ENCODE measurements around the gene PARVA. TPM values are rescaled to one million over a fixed set of nuclear protein-coding genes. Genes with fewer than 3 reads are reported as not detected.

Gene PARVA
- total RNA-seq, 1 donor from 2014 or later: not detected

DNA sequence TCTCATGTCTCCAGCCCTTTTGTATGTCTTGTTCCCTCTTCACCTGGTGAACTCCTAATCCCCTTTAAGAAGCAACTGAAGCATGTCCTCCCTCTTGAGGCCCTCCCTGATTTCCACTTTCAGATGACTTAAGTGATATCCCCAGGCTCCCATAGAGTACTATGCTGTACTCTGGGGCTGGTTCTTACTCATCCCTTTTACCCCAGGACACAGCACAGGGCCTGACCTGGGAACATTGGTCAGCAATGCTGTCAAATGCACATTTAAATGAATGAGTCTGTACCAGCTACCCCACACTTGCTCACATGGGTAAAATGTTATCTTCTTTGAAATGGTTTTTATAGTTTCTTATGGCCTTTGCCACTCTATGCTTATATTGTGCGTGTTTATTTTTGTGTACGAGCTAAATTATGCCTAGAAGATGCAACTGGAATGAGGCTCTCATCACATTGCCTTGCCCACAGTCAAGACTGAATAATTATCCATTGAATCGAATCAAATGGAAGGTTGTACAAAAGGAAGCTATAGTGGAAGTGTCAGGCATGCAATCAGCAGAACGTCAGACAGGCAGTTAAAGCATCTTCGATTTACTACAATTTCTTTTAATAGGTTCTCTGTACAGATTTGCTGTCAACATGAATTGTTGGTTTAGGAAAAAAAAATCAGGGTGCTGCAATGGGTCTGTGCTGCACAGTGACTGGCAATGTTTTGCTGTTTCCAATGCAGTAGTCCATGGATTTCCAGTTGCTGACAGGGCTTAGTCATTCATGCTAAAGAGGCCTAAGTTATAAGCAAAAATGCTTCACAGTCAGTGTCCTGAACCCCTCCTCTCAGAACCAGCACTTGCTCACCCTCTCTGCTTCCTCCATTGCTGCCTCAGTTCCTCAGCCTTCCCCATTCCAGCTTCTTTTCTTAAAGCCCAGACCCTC lies 79.5 kb downstream of the PARVA start:
- intact Hi-C loops (cut with micrococcal nuclease): no loop called here

DNA sequence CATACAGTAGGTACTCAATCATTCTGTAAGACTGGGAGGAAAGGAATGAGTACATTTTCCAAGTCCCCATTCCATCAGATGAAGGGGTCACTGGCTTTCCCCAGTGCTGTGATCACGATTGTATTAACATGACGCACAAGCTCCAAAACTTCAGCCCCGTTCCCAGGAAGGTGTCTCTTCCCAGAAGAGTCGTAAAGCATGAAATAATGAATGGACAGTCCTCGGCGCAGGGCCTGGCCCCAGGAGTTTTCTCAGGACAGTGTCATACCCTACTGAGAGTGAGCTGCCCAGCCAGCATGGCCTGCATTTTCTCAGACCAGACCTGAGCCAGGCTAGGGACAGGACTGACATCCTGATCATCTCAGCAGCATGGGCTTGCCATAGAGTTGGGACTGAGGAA lies 80.7 kb downstream of the PARVA start:
- intact Hi-C loops (cut with micrococcal nuclease): no loop called here

DNA sequence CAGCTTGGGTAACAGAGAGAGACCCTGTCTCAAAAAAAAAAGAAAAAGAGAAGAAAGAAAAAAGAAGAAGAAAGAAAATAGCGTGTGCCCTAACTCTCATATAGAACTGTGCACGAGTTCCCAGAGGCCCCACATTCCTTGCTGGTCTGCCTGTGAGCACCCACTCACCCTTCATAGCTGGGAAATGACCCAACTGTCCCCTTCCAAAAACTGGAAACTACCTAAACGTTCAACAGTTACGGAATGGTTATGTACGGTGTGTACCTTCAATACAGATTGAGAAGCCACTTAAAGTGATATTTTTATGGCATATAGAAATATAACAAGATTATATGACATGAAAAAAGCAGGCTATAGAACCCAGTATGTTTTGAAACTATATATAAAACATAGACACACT lies 82.0 kb downstream of the PARVA start:
- intact Hi-C loops (cut with micrococcal nuclease): no loop called here

DNA sequence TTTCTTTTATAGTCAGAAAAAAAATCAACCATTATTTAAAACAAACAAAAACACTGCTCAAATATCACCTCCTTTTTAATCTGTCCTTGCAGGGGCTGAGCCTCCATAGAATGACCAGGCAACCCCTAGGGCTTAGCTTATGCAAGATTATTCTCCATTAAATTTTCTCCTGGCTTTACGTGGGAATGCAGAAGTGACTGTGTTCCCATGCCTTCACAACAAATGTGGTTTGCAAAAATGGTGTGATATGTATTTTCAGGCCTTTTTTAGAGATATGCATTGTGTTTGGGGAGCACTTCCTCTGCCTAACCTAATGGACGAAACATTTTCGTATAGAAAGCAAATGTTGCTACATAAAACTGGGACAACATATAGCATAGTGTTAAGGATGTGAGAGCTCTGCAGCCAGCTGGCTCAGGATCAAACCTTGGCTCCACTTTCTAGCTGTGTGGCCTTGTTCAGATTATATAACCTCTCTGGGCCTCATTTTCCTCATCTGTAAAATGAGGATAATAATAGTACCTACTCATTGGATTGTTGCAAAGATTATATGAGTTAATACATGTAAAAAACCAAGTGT lies 82.6 kb downstream of the PARVA start:
- intact Hi-C loops (cut with micrococcal nuclease): no loop called here

DNA sequence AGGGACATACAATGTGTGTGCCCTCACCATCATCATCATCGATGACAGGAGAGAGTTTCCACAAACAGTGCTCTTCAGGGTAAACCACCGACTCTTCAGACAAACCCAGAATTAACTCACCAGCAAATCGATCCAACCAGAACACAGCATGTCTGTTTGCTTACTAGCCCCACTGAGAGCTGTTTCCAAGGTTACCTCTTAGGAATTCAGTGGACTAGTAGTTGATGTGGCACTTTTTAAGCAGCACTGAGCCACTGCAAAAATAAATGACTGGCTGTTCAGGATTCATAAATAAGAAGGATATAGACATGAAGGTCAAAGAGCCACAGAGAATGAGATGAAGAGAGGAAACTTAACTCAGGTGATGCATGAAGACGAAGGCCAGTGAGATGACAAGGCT lies 83.1 kb downstream of the PARVA start:
- intact Hi-C loops (cut with micrococcal nuclease): no loop called here

DNA sequence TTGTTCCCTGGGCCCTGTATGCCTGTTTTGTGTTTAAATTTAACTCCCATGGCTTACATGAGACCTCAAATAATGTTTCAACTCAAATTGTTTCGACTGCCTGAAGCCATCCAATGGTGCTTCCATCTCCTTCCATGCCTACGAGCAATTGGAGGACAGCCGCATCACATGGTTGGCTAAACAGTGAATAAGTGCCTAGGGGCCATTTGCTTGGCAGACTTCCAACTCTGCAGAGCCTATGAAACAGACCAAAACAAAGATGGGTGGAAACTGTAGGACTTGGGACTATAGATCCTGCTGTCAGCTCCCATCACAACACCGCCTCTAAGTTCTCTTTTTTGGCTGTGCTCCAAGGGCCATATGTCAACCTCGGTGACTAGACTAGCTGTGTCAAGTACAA lies 84.1 kb downstream of the PARVA start:
- intact Hi-C loops (cut with micrococcal nuclease): no loop called here

DNA sequence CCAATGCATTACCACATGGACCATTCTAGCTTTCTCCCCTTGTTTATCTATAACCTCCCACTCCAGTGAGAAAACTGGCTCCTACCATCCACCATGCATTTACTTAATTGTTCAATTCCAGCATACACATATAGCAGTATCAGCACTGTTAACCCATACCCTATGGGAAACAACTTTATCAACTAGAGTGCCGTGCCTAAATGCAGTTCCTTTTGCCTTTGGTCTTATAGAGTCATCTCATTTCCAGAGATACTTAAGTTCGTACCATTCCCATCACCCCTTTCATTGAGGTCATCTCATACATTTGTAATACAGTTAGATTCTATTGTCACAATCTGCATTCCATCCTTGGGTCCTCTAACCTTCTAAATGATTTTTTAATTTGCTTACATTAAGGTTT lies 86.9 kb downstream of the PARVA start:
- intact Hi-C loops (cut with micrococcal nuclease): no loop called here

DNA sequence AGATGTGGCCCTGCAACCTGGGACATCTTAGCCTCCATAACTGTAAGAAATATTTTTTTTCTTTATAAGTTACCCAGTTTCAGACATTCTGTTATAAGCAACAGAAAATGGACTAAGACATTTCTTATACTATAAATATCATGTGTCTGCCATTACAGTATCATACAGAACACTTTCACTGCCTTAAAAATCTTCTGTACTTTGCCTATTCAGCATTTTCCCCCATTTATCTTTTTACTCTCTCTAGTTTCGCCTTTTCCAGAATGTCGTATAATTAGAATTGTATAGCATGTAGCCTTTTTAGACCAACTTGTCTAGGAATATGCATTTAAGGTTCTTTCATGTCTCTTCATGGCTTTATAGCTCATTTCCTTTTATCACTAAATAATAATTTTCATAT lies 88.0 kb downstream of the PARVA start:
- intact Hi-C loops (cut with micrococcal nuclease): no loop called here

DNA sequence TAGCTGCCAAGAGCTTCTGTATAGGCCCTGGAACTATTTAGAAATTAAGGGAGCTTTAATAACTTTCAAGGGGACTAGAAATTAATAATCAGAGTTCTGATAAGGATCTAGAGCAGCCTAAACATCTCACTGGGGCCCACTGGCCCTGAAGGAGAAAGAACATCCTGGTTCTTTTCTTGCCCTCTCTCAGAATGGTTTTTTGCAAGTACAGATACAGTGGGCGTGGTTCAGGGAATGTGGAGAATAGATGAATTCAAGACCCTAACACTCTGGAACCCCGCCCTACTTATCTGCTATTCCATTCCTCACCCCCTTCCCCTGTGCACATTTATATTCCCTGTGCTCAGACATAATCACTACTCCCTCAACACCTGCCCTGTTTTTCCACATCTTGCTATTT lies 90.2 kb downstream of the PARVA start:
- intact Hi-C loops (cut with micrococcal nuclease): no loop called here

DNA sequence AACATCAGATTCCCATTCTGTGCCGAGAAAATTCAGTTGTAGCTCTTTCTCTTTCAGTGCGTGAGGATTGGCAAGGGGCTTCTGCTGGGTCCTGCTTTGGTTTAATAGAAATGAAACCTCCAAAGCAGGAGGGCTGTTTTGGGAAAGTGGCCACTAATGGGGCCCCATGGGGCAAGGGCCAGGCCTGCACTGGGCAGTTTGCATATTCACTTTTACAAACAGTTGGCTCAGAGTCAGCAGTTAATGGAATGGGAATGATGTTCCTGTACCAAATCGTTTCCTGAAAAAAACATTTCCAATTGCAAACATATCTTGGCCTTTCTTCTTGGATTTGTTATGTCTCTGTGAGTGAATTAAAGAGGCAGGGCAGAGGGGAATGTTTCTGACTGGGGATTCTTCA lies 92.1 kb downstream of the PARVA start:
- intact Hi-C loops (cut with micrococcal nuclease): no loop called here

DNA sequence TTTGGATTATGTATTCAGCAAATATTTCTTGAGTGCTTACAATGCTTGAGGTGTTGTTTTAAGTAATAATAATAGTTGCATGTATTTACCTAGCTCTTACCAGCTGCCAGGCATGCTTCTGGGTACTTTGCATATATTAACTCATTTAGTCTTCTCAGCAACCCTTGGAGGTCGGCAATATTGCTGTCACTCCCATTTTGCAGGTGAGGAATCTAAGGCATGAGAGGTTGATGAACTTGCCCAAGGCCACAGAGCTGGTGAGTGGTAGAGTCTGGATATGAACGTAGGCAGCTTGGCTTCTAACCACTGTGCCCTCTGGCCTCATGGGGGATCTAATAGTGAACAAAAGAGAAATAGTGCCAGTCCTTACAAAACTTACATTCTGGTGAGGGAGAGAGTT lies 92.9 kb downstream of the PARVA start:
- intact Hi-C loops (cut with micrococcal nuclease): no loop called here

DNA sequence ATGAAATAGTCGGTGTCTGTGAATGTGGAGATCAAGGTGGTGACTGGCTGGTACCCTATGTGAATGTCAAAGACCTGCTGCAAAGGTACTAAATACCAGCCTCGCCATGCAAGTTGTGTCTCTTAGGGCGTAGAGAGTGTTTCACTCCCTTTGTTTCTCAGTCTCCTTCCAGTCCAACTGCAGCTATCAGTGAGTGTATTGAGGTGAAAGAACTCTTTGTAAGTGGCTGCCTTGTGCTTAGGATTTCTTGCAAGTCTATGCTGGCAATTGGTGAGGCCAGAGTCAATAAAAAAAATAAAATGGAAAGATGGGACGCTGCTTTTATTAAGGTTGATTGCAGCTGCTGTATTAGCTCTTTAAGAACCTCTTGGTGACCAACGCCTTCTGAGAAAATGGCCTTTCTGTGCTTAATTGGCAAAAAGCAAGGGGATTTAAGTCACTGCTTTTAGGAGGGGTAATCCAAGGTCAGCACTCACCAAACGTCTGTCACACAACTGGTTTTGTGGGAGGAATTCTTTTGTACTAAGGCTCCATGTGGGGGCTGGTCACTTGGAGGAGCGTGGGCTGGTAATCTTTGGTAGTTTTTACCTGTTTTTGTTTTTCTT lies 95.1 kb downstream of the PARVA start:
- intact Hi-C loops (cut with micrococcal nuclease): no loop called here

DNA sequence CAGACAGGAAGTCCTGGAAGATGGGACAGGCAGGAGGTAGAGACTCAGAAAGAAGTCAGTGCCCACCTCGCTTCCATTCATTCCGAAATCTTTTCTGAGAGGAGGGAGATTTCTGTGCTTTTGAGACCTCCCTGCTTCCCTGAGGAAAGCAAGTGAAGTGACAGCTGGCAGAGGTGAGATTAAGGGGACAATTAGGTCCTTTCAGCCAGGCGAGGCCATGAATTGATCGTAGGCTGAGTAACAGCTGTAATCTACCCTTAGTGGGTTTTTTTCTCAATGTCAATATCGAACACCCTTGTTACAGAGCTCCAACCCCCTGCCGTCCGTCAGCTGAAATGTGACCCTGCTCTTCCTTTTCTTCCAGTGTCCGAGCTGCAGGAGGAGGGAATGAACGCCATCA lies 96.0 kb downstream of the PARVA start:
- intact Hi-C loops (cut with micrococcal nuclease): no loop called here

DNA sequence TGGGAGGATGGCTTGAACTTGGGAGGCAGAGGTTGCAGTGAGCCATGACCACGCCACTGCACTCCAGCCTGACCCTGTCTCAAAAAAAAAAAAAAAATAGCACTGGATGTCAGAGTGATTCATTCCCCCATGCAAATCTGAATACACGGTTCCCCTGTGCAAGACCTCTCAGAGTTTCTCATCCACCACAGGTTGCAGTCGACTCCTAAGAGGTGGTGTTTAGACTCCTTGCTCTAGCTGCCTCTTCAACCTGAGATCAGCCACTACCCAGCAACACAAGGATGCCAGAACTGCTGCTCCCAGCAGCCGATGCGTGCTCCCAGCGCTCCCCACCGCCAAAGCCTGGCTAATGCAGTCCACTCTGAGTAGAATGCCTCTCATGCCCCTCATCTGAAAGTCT lies 97.5 kb downstream of the PARVA start:
- intact Hi-C loops (cut with micrococcal nuclease): no loop called here

DNA sequence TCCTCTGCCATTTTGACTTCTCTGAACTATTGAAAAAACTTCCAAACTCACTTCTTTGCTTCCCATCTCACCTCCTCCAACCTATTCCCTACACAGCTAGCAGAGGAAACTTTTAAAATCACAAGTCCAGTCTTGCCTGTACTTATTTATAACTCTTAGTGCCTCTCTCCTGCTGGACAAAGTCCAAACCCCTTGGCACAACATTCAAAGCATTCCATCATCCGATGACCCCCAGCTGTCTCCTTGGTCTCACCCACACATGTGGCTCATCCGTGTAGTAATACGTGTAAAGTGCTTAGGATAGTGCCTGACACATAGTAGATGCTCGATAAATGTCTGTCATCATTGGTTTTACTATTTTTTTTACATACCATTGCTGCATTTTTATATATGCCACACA lies 101.4 kb downstream of the PARVA start:
- intact Hi-C loops (cut with micrococcal nuclease): no loop called here

DNA sequence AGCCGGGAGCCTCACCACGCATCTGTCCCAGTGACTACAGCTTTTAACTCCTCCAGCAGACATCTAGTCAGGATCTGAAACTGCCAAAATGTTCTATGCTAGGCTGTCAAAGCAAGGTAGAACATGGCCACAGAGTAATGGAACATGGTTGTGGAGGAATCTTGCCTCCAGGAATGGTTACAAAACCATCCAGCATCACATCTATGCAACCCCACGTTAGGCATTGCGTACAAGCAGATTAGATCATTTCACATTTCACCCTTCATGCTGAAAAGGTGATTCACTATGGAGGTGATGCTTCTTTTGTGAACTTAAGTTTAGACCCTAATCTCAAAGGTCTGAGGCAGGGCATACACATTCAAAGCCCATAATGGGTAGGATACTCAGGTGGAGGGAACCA lies 103.0 kb downstream of the PARVA start:
- intact Hi-C loops (cut with micrococcal nuclease): no loop called here

DNA sequence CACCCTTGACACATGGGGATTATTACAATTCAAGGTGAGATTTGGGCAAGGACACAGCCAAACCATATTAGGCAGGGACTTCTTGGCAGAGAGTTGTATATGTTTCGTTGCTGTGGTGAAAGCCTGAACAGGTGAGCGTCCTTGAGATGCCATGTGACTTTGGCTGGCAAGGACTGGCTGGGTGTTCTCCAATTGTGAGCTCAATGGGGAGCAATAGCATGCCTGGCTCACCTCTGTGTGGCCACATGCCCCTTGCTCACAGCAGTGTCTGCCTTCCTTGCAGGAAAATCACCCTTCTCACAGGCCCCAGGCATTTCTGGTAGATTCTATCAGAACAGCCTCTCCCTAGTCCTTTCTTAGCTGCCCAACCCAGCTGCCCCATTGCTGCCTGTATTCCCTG lies 105.5 kb downstream of the PARVA start:
- intact Hi-C loops (cut with micrococcal nuclease): no loop called here

DNA sequence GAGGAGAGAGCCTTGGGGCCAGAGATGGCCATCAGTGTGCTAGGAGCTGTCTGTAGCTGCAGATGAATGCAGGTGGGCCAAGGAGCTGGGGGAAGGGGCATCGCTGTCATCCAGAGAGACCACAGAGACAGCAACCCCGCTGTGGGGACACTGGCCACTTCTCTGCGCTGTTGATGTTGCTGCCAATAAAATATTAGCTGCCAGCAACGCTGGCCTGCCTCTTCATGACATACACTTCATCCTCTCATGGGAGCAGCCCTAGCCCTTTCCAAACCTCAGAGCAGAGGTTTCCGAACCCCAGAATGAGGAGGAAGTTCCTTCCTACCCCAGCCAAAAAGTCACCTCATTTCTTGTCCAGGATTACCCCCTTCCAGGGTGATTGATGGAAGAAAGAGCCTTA lies 106.2 kb downstream of the PARVA start:
- intact Hi-C loops (cut with micrococcal nuclease): no loop called here

DNA sequence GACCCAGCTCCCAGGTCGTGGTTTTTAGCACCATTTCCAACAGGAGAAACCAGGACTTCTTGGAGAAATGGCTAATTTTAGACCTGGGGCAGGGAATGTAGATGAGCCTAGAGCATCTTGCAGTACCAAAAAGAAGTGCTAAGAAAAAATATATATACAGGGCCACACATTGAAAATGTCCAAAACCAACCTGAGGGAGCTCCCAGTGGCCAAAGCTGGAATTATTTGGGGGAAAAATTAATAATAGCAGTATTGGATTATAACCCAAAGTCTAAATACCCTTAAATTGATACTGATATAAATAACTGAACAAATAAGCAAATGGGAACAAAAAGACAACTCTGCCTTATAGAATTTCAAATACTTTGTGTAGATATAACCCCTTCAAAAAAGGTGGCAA lies 108.0 kb downstream of the PARVA start:
- intact Hi-C loops (cut with micrococcal nuclease): no loop called here

DNA sequence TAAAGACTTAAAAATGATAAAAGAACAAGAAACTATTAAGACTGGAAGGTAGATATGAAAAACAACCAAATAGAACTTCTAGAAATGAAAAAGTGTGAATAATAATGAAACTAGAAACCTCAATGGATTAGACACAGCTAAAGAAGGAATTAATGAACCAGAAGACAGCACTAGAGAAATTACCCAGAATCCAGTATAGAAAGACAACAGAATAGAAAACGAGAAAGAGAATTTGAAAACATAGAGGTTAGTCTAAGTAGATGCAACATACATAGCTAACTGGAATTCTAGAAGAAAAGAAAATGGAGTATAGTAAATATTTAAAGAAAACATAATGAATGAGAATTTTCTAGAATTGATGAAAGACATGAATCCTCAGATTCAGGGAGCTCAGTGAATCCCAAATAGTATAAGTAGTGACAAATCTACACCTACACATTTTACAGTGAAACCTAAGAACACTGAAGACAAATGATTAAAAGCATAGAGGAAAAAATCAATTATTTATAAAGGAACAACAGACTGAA lies 111.9 kb downstream of the PARVA start:
- intact Hi-C loops (cut with micrococcal nuclease): no loop called here

DNA sequence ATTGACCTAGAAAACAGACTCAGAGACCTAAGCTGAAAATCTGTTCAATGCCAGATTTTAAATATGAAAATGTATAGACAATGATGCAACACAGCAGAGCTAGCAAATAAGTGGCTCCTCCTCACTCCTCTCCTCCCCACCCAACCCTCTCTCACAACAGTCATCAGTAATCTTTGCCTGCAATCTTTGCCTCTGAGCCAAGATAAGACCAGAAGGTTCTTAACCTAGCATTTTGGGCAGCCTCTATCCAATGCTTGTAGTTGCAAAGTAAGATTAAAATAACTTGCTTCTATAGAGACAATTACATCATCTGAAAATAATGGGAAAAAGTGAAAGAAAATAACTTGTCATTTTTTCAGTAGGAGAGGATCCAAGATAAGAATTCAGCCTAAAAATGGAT lies 117.3 kb downstream of the PARVA start:
- intact Hi-C loops (cut with micrococcal nuclease): no loop called here
